H1 (cell line): ENCODE results near the gene PLEKHG4. TPM values are rescaled to one million over a fixed set of nuclear protein-coding genes. Genes with fewer than 3 reads are reported as not detected.

Experiments used
- CTBP2 ChIP-seq: IDR thresholded peaks from 2 replicates; pipeline ENCODE4 v1.7.0; 2011; ENCODE audit warnings: borderline replicate concordance, mild to moderate bottlenecking, moderate library complexity, mixed read lengths, low read length; ENCODE audit not compliant: insufficient read depth, insufficient read length
- JUN ChIP-seq: IDR thresholded peaks from 2 replicates; pipeline ENCODE4 v1.6.1; 2011; ENCODE audit warnings: low read depth, mild to moderate bottlenecking, improper control_type of control experiment, low read length
- TBP ChIP-seq: IDR thresholded peaks from 2 replicates; pipeline ENCODE4 v1.6.1; 2011; ENCODE audit warnings: low read depth, low read length, improper control_type of control experiment
- polyA plus RNA-seq, 7 experiments: library from polyadenylated mRNA; depleted of rRNA in 3 of 7; stranded (reverse) in 5 of 7; unstranded in 2 of 7; fragments of >200 nt in 5 of 7; fragments of 200-250 nt in 2 of 7; gene quantifications; 1 replicate in 5 of 7; 2 replicates in 1 of 7; 4 replicates in 1 of 7; pipeline versions ENCODE4 v1.2.1 to v1.2.3, GENCODE V29; 2011 to 2013; ENCODE audit warnings: missing spikeins in 2 of 7, mixed read lengths in 2 of 7
- total RNA-seq: library from RNA; stranded (reverse); fragmentation: NEBNext Ultra II Directional; extraction: Animal tissue kit (Norgen Biotek cat#: 25700); gene quantifications from 2 replicates; pipeline ENCODE4 v1.2.1, GENCODE V29; 2021

Gene PLEKHG4
- total and polyA plus RNA-seq, 2 of the 8 experiments (the other 6 are each of a cell fraction or from before 2014, with no cell fraction given) = 7.7 to 11.1 TPM

DNA sequence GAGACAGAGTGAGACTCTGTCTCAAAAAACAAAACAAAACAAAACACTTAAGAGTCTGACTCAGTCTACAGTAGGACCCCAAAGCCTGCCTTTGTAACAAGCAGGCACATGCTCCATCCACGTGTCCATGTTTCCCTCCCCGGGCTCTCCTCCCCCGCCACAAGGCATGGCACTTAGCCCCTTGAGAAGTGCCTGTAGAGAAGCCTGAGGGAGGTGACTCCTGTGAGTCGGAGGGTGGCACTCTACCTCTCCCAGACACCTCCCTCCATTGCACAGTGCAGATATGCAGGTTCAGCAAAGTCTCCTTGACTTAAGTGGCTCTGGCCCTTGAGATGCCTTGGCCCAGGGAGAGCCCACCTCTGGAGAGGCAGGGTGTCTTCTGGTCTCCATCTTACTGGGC is 38.8 kb upstream of the PLEKHG4 start (continued):
- TF ChIP-seq JUN = no peak
- TF ChIP-seq CTBP2 = no peak
- TF ChIP-seq TBP = no peak
